Right atrium auricular region (tissue), 2 donors: ENCODE measurements around the gene VSTM2L. TPM values are rescaled to one million over a fixed set of nuclear protein-coding genes. Genes with fewer than 3 reads are reported as not detected.

ENCODE experiments used
- DNase-seq: peaks from one replicate; pipeline ENCODE4 v3.0.0-alpha.2; 2019; ENCODE audit warnings: low spot score
- H3K27ac ChIP-seq, 2 donors: fragments of 200-600 bp; sonication (generic); 1 replicate in 1 of 2; 2 replicates in 1 of 2; pipeline ENCODE4 v1.5.1; 2016 to 2019
- H3K27me3 ChIP-seq, 2 donors: fragments of 200-600 bp; sonication (generic); one replicate each; pipeline versions ENCODE4 v1.5.1 to v1.6.0; 2017 to 2019
- H3K36me3 ChIP-seq: fragments of 200-600 bp; sonication (generic); one replicate; pipeline ENCODE4 v1.5.1; 2016
- H3K4me1 ChIP-seq, 2 donors: fragments of 200-600 bp; sonication (generic); one replicate each; pipeline versions ENCODE4 v1.5.1 to v1.6.0; 2017 to 2019
- H3K4me3 ChIP-seq, 2 donors: fragments of 200-600 bp; sonication (generic); 1 replicate in 1 of 2; 2 replicates in 1 of 2; pipeline ENCODE4 v1.5.1; 2017 to 2019; ENCODE audit warnings: mild to moderate bottlenecking in 1 of 2, moderate library complexity in 1 of 2
- H3K9me3 ChIP-seq, 2 donors: fragments of 200-600 bp; sonication (generic); one replicate each; pipeline ENCODE4 v1.5.1; 2019
- total RNA-seq, 2 donors: library from RNA; depleted of rRNA; stranded (reverse); fragments of >200 nt; gene quantifications; one replicate each; pipeline ENCODE4 v1.1.0, GENCODE V29; 2016
- TF ChIP-seq, protein P1 (sequence below), 2 donors: fragments of 200-600 bp; sonication (generic); IDR thresholded peaks; one replicate each; pipeline ENCODE4 v1.5.1; 2019; ENCODE audit warnings: antibody characterized with exemption in 2 of 2

Gene VSTM2L
- total RNA-seq, 2 donors from 2014 or later = 97.4 to 303 TPM

DNA sequence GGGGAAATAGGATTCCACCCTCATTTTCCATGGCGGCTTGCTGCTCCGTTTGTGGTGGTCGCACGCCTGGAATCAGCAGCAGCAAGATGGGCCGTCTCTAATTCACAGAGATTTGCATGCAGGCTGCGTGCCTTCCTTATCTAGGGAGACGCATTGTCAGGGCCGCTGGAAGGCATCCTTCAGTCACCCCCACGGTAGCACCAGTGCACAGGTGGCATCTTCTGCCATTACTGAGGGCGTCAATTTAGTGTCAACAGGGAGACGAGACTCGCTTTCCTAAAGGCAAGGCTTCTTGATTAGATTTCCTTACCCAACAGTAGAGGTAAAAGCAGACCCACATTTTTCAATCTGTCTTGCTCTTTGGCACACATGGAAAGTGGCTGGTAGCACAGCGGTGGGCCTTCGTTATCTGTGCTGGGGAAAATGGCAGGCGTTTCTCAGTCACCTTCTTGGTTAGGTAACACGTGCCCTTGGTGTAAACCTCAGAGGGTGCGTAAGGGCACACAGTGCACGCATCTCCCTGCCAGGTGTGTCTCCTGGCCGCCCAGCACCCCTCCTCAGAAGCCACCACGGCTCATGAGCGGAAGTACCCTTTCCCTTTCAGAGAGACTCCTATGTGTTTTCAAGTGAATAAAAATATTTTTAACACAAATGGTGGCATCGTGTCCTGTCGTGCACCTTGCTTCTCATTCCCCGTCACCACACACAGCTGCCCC is 27.3 kb upstream of the VSTM2L start:
- H3K36me3 ChIP-seq = peaks cover 16% of the 10 kb centered on the region
- H3K4me1 ChIP-seq = peaks cover 0 to 14% of the 10 kb centered on the region in 2 donors
- no peak for DNase-seq
- no peak overlapping the region for H3K27ac ChIP-seq
- TF ChIP-seq, protein P1, sequence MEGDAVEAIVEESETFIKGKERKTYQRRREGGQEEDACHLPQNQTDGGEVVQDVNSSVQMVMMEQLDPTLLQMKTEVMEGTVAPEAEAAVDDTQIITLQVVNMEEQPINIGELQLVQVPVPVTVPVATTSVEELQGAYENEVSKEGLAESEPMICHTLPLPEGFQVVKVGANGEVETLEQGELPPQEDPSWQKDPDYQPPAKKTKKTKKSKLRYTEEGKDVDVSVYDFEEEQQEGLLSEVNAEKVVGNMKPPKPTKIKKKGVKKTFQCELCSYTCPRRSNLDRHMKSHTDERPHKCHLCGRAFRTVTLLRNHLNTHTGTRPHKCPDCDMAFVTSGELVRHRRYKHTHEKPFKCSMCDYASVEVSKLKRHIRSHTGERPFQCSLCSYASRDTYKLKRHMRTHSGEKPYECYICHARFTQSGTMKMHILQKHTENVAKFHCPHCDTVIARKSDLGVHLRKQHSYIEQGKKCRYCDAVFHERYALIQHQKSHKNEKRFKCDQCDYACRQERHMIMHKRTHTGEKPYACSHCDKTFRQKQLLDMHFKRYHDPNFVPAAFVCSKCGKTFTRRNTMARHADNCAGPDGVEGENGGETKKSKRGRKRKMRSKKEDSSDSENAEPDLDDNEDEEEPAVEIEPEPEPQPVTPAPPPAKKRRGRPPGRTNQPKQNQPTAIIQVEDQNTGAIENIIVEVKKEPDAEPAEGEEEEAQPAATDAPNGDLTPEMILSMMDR (IDR thresholded peaks at IDR 0.05) = no peak
- H3K9me3 ChIP-seq = no peaks in the 10 kb centered on the region
- H3K27me3 ChIP-seq = no peaks in the 10 kb centered on the region
- no peak overlapping the region for H3K4me3 ChIP-seq

DNA sequence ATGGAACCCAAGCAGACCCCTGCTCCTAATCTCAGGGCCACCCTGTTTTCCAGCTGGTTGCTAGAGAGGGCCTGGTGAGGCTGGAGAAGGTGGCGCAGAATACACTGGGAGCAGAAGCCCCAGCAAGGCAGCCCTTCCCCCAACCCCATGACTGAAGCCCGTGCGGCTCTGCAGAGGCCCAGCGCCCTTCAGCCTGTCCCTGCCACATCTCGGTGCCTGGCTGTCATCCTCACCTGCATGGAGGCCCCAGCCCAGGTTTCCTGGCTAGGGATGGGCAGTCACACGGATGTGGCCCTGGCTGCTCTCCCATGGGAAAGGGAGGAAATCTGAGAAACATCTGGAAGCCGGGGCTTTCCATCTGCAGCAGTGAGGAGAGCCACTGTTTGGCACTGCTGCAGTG is 26.1 kb upstream of the VSTM2L start:
- H3K27ac ChIP-seq = no peak overlapping the region
- TF ChIP-seq, protein P1 (IDR thresholded peaks at IDR 0.05) = no peak
- DNase-seq = no peak

DNA sequence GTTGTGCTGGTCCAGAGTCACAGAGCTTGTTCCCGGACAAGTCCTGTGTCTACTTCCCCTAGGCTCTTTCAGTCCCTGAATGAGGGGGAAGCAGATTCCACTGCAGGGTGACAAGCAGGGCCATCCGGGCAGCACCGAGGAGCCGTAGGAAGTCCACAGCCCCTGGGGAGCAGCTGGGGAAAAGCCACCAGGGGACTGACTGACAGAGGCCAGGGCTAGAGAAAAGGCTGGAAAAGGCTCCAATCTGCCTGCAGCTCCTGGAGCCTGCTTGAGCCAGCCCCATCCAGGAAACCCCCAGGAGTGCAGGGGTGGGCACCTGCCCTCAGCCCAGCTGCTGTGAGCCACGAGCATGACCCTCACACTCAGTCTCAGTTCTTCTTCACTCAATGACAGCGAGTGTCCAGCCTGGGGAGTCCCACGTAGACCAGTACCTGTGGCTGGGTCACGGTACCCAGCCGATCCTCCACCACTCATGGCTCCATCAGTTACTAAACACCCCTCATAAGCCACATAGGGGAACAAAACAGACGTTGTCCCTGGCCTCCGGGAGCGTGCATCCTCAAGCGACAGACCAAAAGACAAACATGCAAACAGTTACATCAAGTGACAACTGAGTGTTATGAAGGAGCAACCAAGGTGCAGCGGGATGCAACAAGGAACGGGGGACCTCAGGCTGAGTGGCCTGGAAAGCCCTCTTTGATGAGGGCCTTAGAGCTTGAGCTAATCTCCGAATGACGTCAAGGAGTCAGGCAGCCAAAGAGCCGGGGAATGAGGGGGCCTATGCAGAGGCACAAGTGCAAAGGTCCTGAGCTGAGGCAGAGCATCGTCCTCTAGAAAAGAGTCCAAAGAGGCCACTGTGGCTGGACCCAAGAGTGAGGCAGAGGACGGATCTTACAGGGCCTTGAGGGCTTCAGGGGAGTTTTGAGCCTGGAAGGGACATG is 24.8 kb upstream of the VSTM2L start:
- Histone ChIP-seq H3K4me1 (peaks cover 0 to 31% of the 10 kb centered on the region in 2 donors), H3K9me3 (no peaks in the 10 kb centered on the region), H3K27ac (no peak overlapping the region), H3K27me3 (no peaks in the 10 kb centered on the region), H3K4me3 (no peak overlapping the region), H3K36me3 (peaks cover 12% of the 10 kb centered on the region)
- no peak for DNase-seq
- TF ChIP-seq, protein P1 (IDR thresholded peaks at IDR 0.05) = no peak

More for the DNA sequence above, 26.1 kb upstream of the VSTM2L start:
- Histone ChIP-seq H3K4me1 (peaks cover 0 to 26% of the 10 kb centered on the region in 2 donors), H3K9me3 (no peaks in the 10 kb centered on the region), H3K4me3 (no peak overlapping the region), H3K36me3 (peaks cover 16% of the 10 kb centered on the region), H3K27me3 (no peaks in the 10 kb centered on the region)

DNA sequence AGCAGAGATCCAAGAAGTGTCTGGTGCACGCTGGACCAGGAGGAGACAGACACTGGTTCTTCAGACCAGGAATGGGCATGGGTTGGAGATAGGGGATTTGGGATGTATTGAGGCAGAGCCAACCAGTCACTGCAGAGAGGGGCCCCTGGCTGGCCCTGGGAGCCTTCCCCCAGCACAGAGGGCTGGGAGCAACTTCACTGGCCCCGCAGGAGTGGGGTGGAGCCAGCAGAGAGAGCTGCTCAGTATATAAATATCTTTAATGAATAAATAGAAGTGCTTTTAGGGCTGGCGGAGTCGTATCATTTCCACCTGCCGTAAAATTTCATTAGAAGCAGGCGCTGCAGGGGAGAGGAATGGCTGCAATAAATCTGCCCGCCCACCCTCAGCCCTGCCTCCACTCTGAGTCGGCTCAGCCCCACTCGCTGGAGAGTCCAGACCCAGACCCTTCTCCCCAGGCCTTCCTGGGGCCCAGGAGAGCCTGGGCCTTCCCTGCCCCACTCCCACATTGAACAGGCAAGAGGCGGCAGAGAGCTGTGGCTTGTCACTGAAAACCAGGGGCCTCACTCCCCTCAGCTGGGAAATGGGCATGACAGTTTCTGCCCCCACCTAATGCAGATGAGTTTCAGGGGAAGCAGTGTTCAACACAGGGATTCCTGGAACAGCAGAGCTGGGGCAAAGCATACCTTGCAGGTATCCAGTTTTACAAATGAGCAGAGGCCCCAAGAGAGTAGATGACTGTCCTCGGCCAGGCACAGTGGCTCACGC is 23.9 kb upstream of the VSTM2L start:
- Histone ChIP-seq H3K27ac (peak overlapping the region in 1 of 2 donors; percentile 3), H3K9me3 (no peaks in the 10 kb centered on the region), H3K4me3 (no peak overlapping the region), H3K27me3 (no peaks in the 10 kb centered on the region), H3K4me1 (peaks cover 0 to 31% of the 10 kb centered on the region in 2 donors), H3K36me3 (peaks cover 3% of the 10 kb centered on the region)
- TF ChIP-seq, protein P1 (IDR thresholded peaks at IDR 0.05) = no peak
- no peak for DNase-seq

DNA sequence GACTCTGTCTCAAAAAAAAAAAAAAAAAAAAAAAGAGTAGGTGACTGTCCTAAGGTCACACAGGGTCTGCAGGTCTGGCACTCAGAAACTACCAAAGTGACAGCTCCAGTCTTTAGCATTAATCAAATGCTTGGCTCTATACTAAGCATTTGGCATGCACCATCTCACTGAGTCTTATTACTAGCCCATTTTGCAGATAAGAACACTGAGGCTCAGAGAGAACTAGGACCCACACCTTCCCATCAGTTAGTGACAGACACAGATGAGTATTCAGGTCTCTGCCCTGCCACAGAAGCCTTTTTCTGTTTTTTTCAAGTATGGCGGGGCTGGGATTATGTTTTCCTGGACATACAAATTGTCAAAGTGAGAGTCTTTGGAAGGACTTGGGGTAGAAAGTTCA is 23.1 kb upstream of the VSTM2L start:
- TF ChIP-seq, protein P1 (IDR thresholded peaks at IDR 0.05) = no peak
- DNase-seq = no peak
- no peak overlapping the region for H3K27ac ChIP-seq
- no peak overlapping the region for H3K4me3 ChIP-seq
- H3K4me1 ChIP-seq = peaks cover 0 to 31% of the 10 kb centered on the region in 2 donors
- no peaks in the 10 kb centered on the region for H3K36me3 ChIP-seq
- H3K9me3 ChIP-seq = no peaks in the 10 kb centered on the region
- H3K27me3 ChIP-seq = no peaks in the 10 kb centered on the region
